HG02973 (cell line): ENCODE data around the gene OLFM1.

Source experiments
- ATAC-seq: cut with Tn5 transposase; IDR thresholded peaks from one replicate; pipeline ENCODE4 v1.9.1; 2021; ENCODE audit warnings: moderate library complexity; ENCODE audit not compliant: unreplicated experiment

Gene OLFM1

GRCh38 chr9:135076143-135076875 lies 11.2 kb upstream of the OLFM1 start:
- ATAC-seq = no peak

GRCh38 chr9:135076876-135077430 lies 10.5 kb upstream of the OLFM1 start:
- ATAC-seq = no peak

GRCh38 chr9:135077497-135078200 lies 9.8 kb upstream of the OLFM1 start:
- ATAC-seq = no peak

- ATAC-seq = no peak
Measured at GRCh38 chr9:135078361-135078821, 9.1 kb upstream of the OLFM1 start.

GRCh38 chr9:135079018-135079417 lies 8.4 kb upstream of the OLFM1 start:
- no peak for ATAC-seq

- no peak for ATAC-seq
Measured at GRCh38 chr9:135079676-135080075, 7.8 kb upstream of the OLFM1 start.

- no peak for ATAC-seq
Measured at GRCh38 chr9:135080286-135081263, 6.9 kb upstream of the OLFM1 start.

GRCh38 chr9:135081264-135081660 lies 6.2 kb upstream of the OLFM1 start:
- no peak for ATAC-seq

- ATAC-seq = no peak
Measured at GRCh38 chr9:135081731-135082130, 5.7 kb upstream of the OLFM1 start.

GRCh38 chr9:135082536-135082935 lies 4.9 kb upstream of the OLFM1 start:
- ATAC-seq = no peak

- no peak for ATAC-seq
Measured at GRCh38 chr9:135083241-135083810, 4.1 kb upstream of the OLFM1 start.

- ATAC-seq = no peak
Measured at GRCh38 chr9:135083831-135084230, 3.6 kb upstream of the OLFM1 start.

- no peak for ATAC-seq
Measured at GRCh38 chr9:135084262-135084661, 3.2 kb upstream of the OLFM1 start.

- ATAC-seq = no peak
Measured at GRCh38 chr9:135084881-135085760, 2.3 kb upstream of the OLFM1 start.

- no peak for ATAC-seq
Measured at GRCh38 chr9:135085830-135086546, 1.5 kb upstream of the OLFM1 start.

- no peak for ATAC-seq
Measured at GRCh38 chr9:135086597-135087488, 625 bp upstream of the OLFM1 start.

- no peak for ATAC-seq
Measured at GRCh38 chr9:135087899-135088347, 455 bp downstream of the OLFM1 start.
